Neural progenitor cell (in vitro differentiated cells): ENCODE results near the gene FUBP1.

Experiments used
- EZH2phosphoT487 ChIP-seq: fragments of 200-600 bp; sonication (generic); IDR thresholded peaks from 2 replicates; pipeline ENCODE4 v1.6.1; 2017; ENCODE audit warnings: antibody characterized with exemption
- TF ChIP-seq, protein P1 (sequence below): fragments of 200-600 bp; sonication (generic); IDR thresholded peaks from 2 replicates; pipeline ENCODE4 v1.5.1; 2017; ENCODE audit warnings: antibody characterized with exemption, mild to moderate bottlenecking

DNA sequence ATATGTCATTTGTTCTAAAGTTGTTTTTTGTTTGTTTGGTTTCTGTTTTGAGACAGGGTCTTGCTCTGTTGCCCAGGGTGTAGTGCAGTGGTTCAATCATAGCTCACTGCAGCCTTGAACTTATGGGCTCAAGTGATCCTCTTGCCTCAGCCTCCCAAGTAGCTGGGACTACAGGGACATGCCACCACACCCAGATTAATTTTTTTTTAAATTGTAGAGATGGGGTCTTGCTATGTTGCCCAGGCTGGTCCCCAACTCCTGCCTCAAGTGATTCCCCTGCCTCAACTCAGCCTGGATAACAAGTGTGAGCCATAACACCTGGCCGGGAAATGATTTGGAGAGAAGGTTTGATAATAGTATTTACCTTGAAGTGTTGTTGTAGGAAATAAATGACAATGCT lies 72.2 kb downstream of the FUBP1 start:
- TF ChIP-seq, protein P1, sequence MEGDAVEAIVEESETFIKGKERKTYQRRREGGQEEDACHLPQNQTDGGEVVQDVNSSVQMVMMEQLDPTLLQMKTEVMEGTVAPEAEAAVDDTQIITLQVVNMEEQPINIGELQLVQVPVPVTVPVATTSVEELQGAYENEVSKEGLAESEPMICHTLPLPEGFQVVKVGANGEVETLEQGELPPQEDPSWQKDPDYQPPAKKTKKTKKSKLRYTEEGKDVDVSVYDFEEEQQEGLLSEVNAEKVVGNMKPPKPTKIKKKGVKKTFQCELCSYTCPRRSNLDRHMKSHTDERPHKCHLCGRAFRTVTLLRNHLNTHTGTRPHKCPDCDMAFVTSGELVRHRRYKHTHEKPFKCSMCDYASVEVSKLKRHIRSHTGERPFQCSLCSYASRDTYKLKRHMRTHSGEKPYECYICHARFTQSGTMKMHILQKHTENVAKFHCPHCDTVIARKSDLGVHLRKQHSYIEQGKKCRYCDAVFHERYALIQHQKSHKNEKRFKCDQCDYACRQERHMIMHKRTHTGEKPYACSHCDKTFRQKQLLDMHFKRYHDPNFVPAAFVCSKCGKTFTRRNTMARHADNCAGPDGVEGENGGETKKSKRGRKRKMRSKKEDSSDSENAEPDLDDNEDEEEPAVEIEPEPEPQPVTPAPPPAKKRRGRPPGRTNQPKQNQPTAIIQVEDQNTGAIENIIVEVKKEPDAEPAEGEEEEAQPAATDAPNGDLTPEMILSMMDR, result no peak
- no peak for TF ChIP-seq EZH2phosphoT487
